ENCODE results near the gene BPIFB6. TPM values are rescaled to one million over a fixed set of nuclear protein-coding genes. Genes with fewer than 3 reads are reported as not detected.

Gene BPIFB6
- total RNA-seq, 4 donors from 2014 or later = not detected

- no peak for TF ChIP-seq CTCF (IDR thresholded peaks at IDR 0.05; ENCODE audit: low read depth)
Measured at GRCh38 chr20:33091693-33092092, 60.2 kb downstream of the BPIFB6 start.

GRCh38 chr20:33092361-33092760 is 60.9 kb downstream of the BPIFB6 start:
- TF ChIP-seq CTCF (IDR thresholded peaks at IDR 0.05; ENCODE audit: low read depth) = no peak

- no peak for TF ChIP-seq CTCF (IDR thresholded peaks at IDR 0.05; ENCODE audit: low read depth)
Measured at GRCh38 chr20:33093074-33093473, 61.6 kb downstream of the BPIFB6 start.

- no peak for TF ChIP-seq CTCF (IDR thresholded peaks at IDR 0.05; ENCODE audit: low read depth)
Measured at GRCh38 chr20:33093582-33093981, 62.1 kb downstream of the BPIFB6 start.

Other genes starting within 250 kb of the BPIFB6 start
- gene MAPRE1, start 211.7 kb upstream of the BPIFB6 start, total RNA-seq = 100 to 1,000 TPM in 1 of 4 donors, 10 to 100 TPM in 3; 63.3 to 114 (median 77.1) TPM
- under 1 TPM in 1 of 4 donors, not detected in 3; 0.19 TPM for gene EFCAB8, start 172.7 kb upstream of the BPIFB6 start, total RNA-seq
- gene SUN5, start 27.2 kb upstream of the BPIFB6 start, total RNA-seq = not detected
- gene BPIFB2, start 23.9 kb upstream of the BPIFB6 start, total RNA-seq = not detected
- not detected for gene BPIFB3, start 22.3 kb downstream of the BPIFB6 start, total RNA-seq
- gene BPIFB4, start 48.0 kb downstream of the BPIFB6 start, total RNA-seq = not detected
- gene BPIFA2, start 136.5 kb downstream of the BPIFB6 start, total RNA-seq = not detected
- not detected for gene BPIFA3, start 185.7 kb downstream of the BPIFB6 start, total RNA-seq
- gene BPIFA1, start 204.3 kb downstream of the BPIFB6 start, total RNA-seq = not detected